Measurements from ENCODE around the gene MEF2B.

DNA sequence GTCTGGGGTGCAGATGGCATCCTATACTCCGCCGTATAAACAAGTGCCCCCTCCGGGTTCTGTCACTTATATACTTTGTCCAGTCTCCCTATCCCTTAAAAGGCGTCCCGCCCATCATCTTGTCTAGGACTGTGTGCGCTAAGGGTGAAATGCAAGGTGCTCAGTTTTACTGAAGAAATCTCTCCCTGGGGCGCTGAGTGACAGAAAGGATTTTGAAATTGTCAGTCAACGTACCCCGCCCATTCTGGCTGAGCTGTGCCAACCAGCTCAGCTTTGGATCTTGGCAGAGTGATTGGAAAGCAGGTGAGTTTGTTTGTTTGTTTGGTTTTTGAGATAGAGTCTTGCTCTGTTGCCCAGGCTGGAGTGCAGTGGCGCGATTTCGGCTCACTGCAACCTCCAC is 27.7 kb downstream of the MEF2B start:
- TF ChIP-seq POLR2AphosphoS5 (IDR thresholded peaks at IDR 0.05) (no peak), POLR2A (IDR thresholded peaks at IDR 0.05) (no peak), EP300 (IDR thresholded peaks at IDR 0.05) (no peak), CTCF (IDR thresholded peaks at IDR 0.05) (no peak)
